Psoas muscle (tissue), 8 donors: ENCODE data around the gene C13orf46. TPM values are rescaled to one million over a fixed set of nuclear protein-coding genes. Genes with fewer than 3 reads are reported as not detected.
A peak's percentile ranks its signal among the peaks of the same experiment; 100 is the strongest.

Experiments used
- ATAC-seq, 4 donors: fragments of 200-7000 bp; cut with Tn5 transposase; one replicate each; pipeline ENCODE4 v1.9.1; 2020; ENCODE audit warnings: moderate library complexity in 3 of 4, mild to moderate bottlenecking in 2 of 4
- DNase-seq, 2 donors: peaks; one replicate each; pipeline ENCODE4 v3.0.0-alpha.2; 2020
- H3K27ac ChIP-seq: fragments of 200-600 bp; one replicate; pipeline ENCODE4 v1.8.0; 2022
- H3K27me3 ChIP-seq, 3 donors: fragments of 200-600 bp in 1 of 3; one replicate each; pipeline versions ENCODE4 v1.6.1 to v1.8.0; 2013 to 2022; ENCODE audit warnings: low read length in 2 of 3, mild to moderate bottlenecking in 2 of 3, moderate library complexity in 1 of 3; ENCODE audit not compliant: insufficient read depth in 3 of 3
- H3K36me3 ChIP-seq, 2 donors: fragments of 200-600 bp in 1 of 2; one replicate each; pipeline versions ENCODE4 v1.6.1 to v1.8.0; 2013 to 2022; ENCODE audit warnings: low read depth in 1 of 2, mild to moderate bottlenecking in 1 of 2, moderate library complexity in 1 of 2; ENCODE audit not compliant: insufficient read depth in 1 of 2
- H3K4me1 ChIP-seq: fragments of 200-600 bp; one replicate; pipeline ENCODE4 v1.8.0; 2022
- H3K4me3 ChIP-seq: fragments of 200-600 bp; one replicate; pipeline ENCODE4 v1.8.0; 2022; ENCODE audit warnings: mild to moderate bottlenecking
- H3K9me3 ChIP-seq: fragments of 200-600 bp; one replicate; pipeline ENCODE4 v1.8.0; 2022
- CTCF ChIP-seq: fragments of 200-600 bp; IDR thresholded peaks from one replicate; pipeline ENCODE4 v1.8.0; 2022; ENCODE audit warnings: antibody characterized with exemption
- WGBS, 3 donors: extraction: QIAGEN DNeasy Blood & Tissue Kit; methylation state at CpG; one replicate each; pipeline versions ENCODE4 v1.1.6 to v1.1.7; 2013; 5-methylcytosine and 5-hydroxymethylcytosine counted together
- intact Hi-C, 2 donors: fragments of 100-400 bp; cut with DNase I; formaldehyde crosslinking; loops; one replicate each; pipeline versions ENCODE4 v1.11.0 to v1.14.2; 2022
- polyA plus RNA-seq, 3 donors: library from polyadenylated mRNA; stranded (reverse); fragments of 200-250 nt; gene quantifications; one replicate each; pipeline ENCODE4 v1.2.3, GENCODE V29; 2013
- total RNA-seq, 4 donors: library from RNA; stranded (reverse); fragmentation: NEBNext Ultra II Directional in 2 of 4; extraction: Animal tissue kit (Norgen Biotek cat#: 25700) in 2 of 4; gene quantifications; one replicate each; pipeline versions ENCODE4 v1.2.1 to v1.2.4, GENCODE V29; 2021 to 2023
- donor health status: healthy with polysubstance abuse.
- donor health status: DM: no; HTN: no; CAD: no; lungs with moderate emphysema.
- donor health status: Bipolar disorder and iron deficiency.
- donor health status: healthy.
- donor health status: DM: yes; HTN: yes; CAD: no.
- donor health status: DM: no; HTN: no; CAD: no.
- donor health status: DM: no; HTN: no; CAD: no.
- donor health status: DM: yes; HTN: yes; CAD: no.

C13orf46 gene
- total and polyA plus RNA-seq, 7 donors = 0.14 to 2.5 (median 0.57) TPM; not detected in 1

DNA sequence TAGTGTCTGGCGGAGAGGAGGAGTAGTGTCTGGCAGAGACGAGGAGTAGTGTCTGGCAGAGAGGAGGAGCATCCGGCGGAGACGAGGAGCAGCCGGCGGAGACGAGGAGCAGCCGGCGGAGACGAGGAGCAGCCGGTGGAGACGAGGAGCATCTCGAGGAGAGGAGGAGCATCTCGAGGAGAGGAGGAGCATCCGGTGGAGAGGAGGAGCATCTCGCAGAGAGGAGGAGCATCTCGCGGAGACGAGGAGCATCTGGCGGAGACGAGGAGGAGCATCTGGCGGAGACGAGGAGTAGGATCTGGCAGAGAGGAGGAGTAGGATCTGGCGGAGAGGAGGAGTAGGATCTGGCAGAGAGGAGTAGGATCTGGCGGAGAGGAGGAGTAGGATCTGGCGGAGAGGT, 18.2 kb downstream of the C13orf46 start:
- no peak for TF ChIP-seq CTCF
- Histone ChIP-seq H3K9me3 (no peaks in the 10 kb centered on the region), H3K36me3 (peaks cover 0 to 12% of the 10 kb centered on the region in 2 donors), H3K4me3 (no peak overlapping the region), H3K27ac (no peak overlapping the region), H3K27me3 (no peaks in the 10 kb centered on the region), H3K4me1 (peaks cover 3% of the 10 kb centered on the region)
- DNase-seq (no peak), ATAC-seq (no peak)
- intact Hi-C loops = no loop called here
- 91 to 96% (median 93%) methylated on average over 27 of the region's 27 CpGs for WGBS, 3 donors

GRCh38 chr13:113955235-113955634, 18.6 kb downstream of the C13orf46 start:
- Histone ChIP-seq H3K27me3 (no peaks in the 10 kb centered on the region), H3K4me3 (no peak overlapping the region), H3K36me3 (peaks cover 0 to 12% of the 10 kb centered on the region in 2 donors), H3K4me1 (peaks cover 5% of the 10 kb centered on the region), H3K27ac (no peak overlapping the region), H3K9me3 (no peaks in the 10 kb centered on the region)
- DNase-seq (peak in 1 of 2 donors; percentile 7), ATAC-seq (no peak)
- WGBS, 3 donors = 95 to 99% (median 96%) methylated on average over 29 of the region's 29 CpGs
- intact Hi-C loops = no loop called here
- TF ChIP-seq CTCF = no peak

DNA sequence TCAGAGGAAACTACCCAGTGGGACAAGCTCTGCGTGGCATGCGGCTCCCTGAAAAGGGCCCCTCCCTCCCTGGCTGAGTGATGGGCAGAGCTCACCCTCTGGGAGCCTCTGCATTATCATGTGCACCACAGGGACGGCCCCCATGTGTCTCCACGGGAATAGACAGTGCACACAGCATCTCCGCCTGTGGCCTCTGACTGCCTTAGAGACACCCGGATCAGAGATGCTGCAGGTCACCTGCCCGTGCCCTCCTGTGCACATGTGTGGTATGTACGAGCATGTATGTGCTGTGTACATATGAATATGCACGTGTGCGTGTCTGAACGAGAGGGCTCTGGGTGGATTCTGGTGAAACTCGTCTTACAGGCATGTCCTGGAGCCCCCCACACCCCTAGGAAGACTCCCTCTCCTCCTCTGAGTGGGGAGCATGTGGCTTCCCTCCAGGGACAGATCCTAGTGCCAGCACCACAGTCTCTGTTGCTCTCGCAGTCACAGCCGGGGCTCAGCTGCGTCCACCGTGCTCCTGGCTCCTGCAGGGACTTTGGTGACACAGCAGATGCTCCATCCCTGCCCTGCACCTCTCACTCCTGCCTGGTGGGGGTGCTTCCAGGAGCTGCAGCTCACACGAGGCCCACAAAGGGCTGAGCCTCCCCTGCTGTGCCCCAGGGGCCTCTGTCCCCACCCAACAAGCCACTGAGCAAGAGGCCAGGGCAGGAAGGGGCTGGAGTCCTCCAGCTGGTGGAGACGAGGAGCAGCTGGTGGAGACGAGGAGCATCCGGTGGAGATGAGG, 19.6 kb downstream of the C13orf46 start:
- WGBS, 3 donors = 81 to 87% (median 83%) methylated on average over 20 of the region's 20 CpGs
- intact Hi-C loops = no loop called here
- no peak overlapping the region for H3K4me3 ChIP-seq
- peak; percentile 8 to 35 for DNase-seq
- no peak for TF ChIP-seq CTCF
- H3K27me3 ChIP-seq = no peaks in the 10 kb centered on the region
- H3K9me3 ChIP-seq = no peaks in the 10 kb centered on the region
- H3K4me1 ChIP-seq = peaks cover 5% of the 10 kb centered on the region
- H3K27ac ChIP-seq = no peak overlapping the region
- H3K36me3 ChIP-seq = peaks cover 0 to 12% of the 10 kb centered on the region in 2 donors
- ATAC-seq = no peak

GRCh38 chr13:113953561-113953960, 20.3 kb downstream of the C13orf46 start:
- Histone ChIP-seq H3K9me3 (no peaks in the 10 kb centered on the region), H3K36me3 (peaks cover 0 to 12% of the 10 kb centered on the region in 2 donors), H3K27ac (no peak overlapping the region), H3K4me1 (peaks cover 5% of the 10 kb centered on the region), H3K27me3 (no peaks in the 10 kb centered on the region), H3K4me3 (no peak overlapping the region)
- DNase-seq (peak in 1 of 2 donors; percentile 44), ATAC-seq (no peak)
- intact Hi-C loops = loop anchor here in 1 of 2 donors (2.0 kb wide), 1 partner anchor 273 kb away; no protein-coding TSS in a partner anchor
- 92 to 97% (median 96%) methylated on average over 16 of the region's 16 CpGs for WGBS, 3 donors
- no peak for TF ChIP-seq CTCF
